Activated T-cell treated with anti-CD3 and anti-CD28 coated beads, Interleukin-2, amount 50 U/mL, for 72 hours (primary cell): Measurements from ENCODE around the gene ZNF804A. TPM values are rescaled to one million over a fixed set of nuclear protein-coding genes. Genes with fewer than 3 reads are reported as not detected.

Experiments
- ATAC-seq, 2 donors: fragments of 150-1000 bp; cut with Tn5 transposase; replicated peaks in 1 of 2; 2 replicates each; pipeline ENCODE4 v1.10.0; 2021; ENCODE audit warnings: moderate library complexity in 2 of 2, mild to moderate bottlenecking in 1 of 2
- DNase-seq, 2 donors: peaks; one replicate each; pipeline ENCODE4 v3.0.0; 2021 to 2022; ENCODE audit warnings: mixed read lengths in 1 of 2
- H3K27ac Mint-ChIP-seq: one replicate; pipeline ENCODE4 v1.8.0; 2022; ENCODE audit warnings: mild to moderate bottlenecking, moderate library complexity, mixed read lengths
- H3K27me3 Mint-ChIP-seq: one replicate; pipeline ENCODE4 v1.8.0; 2022; ENCODE audit warnings: low read depth, mixed read lengths
- H3K36me3 Mint-ChIP-seq, 2 donors: one replicate each; pipeline ENCODE4 v1.8.0; 2022; ENCODE audit warnings: mixed read lengths in 2 of 2, mild to moderate bottlenecking in 1 of 2; ENCODE audit not compliant: insufficient read depth in 2 of 2
- H3K4me1 Mint-ChIP-seq: one replicate; pipeline ENCODE4 v1.8.0; 2022; ENCODE audit warnings: low read depth, mixed read lengths
- H3K4me3 Mint-ChIP-seq, 2 donors: one replicate each; pipeline ENCODE4 v1.8.0; 2022; ENCODE audit warnings: mild to moderate bottlenecking in 2 of 2, mixed read lengths in 2 of 2, moderate library complexity in 2 of 2
- H3K9me3 Mint-ChIP-seq, 2 donors: one replicate each; pipeline ENCODE4 v1.8.0; 2022; ENCODE audit warnings: mixed read lengths in 2 of 2
- total RNA-seq, 2 donors: library from RNA; stranded (reverse); gene quantifications; one replicate each; pipeline ENCODE4 v1.2.3, GENCODE V29; 2022

ZNF804A gene
- total RNA-seq, 2 donors from 2014 or later, result not detected

DNA sequence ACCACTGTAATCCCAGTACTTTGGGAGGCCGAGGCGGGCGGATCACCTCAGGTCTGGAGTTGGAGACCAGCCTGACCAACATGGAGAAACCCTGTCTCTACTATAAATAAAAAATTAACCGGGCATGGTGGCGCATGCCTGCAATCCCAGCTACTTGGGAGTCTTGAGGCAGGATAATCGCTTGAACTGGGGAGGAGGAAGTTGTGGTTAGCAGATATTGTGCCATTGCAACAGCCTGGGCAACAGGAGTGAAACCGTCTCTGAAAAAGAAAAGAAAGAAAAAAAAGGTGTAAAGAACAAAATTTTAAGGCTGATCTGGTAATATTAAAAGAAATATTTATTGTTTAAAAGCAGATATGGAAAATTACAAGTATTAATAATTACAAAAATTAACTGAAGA lies 29.7 kb downstream of the ZNF804A start:
- H3K4me3 Mint-ChIP-seq, result no peak overlapping the region
- H3K27ac Mint-ChIP-seq, result no peak overlapping the region
- ATAC-seq (no peak), DNase-seq (no peak)
- no peaks in the 10 kb centered on the region for H3K4me1 Mint-ChIP-seq
- no peaks in the 10 kb centered on the region for H3K27me3 Mint-ChIP-seq
- H3K9me3 Mint-ChIP-seq, result no peaks in the 10 kb centered on the region
- H3K36me3 Mint-ChIP-seq, result no peaks in the 10 kb centered on the region

DNA sequence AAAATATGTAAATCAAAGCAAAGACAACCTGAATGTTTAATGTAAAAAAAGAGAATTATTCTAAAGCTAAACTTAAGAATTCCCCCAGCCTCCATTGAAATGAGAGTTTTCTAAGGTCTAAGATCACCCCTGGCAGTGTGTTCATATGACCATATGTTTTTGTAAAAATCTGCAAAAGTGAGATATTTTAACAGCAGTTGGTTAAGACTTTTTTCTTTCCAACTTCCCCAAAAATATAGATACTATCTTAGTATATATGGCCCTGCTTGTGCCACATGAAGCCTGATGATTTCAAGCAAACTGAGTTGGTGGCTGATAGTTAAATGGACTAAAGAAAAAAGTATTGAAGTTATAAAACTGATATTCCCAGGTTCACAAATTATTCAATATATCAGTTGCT lies 35.4 kb downstream of the ZNF804A start:
- DNase-seq, result no peak
- H3K4me1 Mint-ChIP-seq, result no peaks in the 10 kb centered on the region
- H3K27me3 Mint-ChIP-seq, result no peaks in the 10 kb centered on the region
- H3K4me3 Mint-ChIP-seq, result no peak overlapping the region
- H3K9me3 Mint-ChIP-seq, result peaks cover 0 to 4% of the 10 kb centered on the region in 2 donors
- no peak for ATAC-seq
- H3K27ac Mint-ChIP-seq, result no peak overlapping the region
- H3K36me3 Mint-ChIP-seq, result no peaks in the 10 kb centered on the region

DNA sequence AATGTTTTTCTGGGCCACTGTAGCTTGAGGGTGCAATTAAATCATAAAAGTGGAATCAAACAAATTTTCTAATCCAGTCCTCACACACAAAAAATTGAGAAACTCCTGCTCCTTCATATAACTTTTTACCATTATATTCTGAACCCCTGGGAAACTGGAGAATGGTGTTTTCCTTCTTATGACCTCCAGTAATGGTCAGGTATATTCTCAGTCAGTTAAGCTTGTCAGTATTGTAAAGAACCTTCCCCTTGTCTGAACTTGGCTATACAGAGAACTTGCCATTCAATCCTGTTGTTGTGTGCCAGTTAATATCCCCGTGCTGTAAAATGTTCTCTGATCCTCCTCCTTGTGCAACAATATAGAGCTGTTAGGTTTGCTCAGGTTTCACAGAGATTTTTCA lies 39.5 kb downstream of the ZNF804A start:
- H3K36me3 Mint-ChIP-seq, result no peaks in the 10 kb centered on the region
- no peaks in the 10 kb centered on the region for H3K27me3 Mint-ChIP-seq
- no peak overlapping the region for H3K27ac Mint-ChIP-seq
- H3K4me3 Mint-ChIP-seq, result no peak overlapping the region
- ATAC-seq, result no peak
- no peaks in the 10 kb centered on the region for H3K4me1 Mint-ChIP-seq
- H3K9me3 Mint-ChIP-seq, result peaks cover 0 to 4% of the 10 kb centered on the region in 2 donors
- no peak for DNase-seq

DNA sequence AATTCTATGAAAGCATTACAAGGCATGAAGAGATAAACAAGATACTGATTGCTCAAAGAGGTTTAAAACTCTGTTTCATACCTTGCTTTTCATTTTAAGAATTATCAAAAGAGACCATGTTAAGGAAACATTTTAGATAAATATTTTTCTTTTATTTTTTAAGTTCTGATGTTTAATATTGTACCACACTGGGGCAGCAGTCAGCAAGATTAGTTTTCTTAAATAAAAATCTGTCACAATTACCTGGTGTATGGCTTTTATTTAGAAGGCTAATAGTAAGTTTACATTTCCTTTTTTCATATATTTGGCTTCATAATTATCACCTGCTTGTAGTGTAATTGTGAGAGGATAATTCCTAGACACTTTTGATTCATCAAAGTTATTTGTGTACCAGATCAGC lies 46.4 kb downstream of the ZNF804A start:
- H3K27me3 Mint-ChIP-seq, result no peaks in the 10 kb centered on the region
- DNase-seq, result no peak
- no peaks in the 10 kb centered on the region for H3K36me3 Mint-ChIP-seq
- no peak overlapping the region for H3K27ac Mint-ChIP-seq
- H3K9me3 Mint-ChIP-seq, result peaks cover 2 to 3% of the 10 kb centered on the region in 2 donors
- H3K4me1 Mint-ChIP-seq, result no peaks in the 10 kb centered on the region
- no peak overlapping the region for H3K4me3 Mint-ChIP-seq
- no peak for ATAC-seq

DNA sequence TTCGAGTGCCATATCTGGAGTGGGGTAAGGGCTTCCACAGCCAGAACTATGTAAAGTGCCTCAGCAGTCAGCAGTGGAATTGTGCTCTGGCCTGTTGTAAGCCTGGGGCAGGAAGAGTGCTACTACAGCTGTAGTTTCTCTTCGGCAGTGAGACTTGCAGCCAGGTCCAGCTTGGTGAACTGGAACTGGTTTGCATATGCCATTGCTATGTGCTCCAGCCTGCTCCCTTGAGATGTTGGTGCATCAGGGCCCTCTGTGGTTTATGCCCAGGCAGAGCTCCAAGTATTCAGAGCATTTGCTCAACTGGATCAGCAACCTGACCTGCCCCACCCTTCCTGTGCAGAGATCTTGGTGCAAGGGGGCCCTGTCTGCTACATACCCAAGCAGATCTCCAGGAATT lies 47.8 kb downstream of the ZNF804A start:
- no peak for DNase-seq
- Mint-ChIP-seq H3K27ac (no peak overlapping the region), H3K36me3 (no peaks in the 10 kb centered on the region), H3K4me1 (no peaks in the 10 kb centered on the region), H3K9me3 (peaks cover 2 to 3% of the 10 kb centered on the region in 2 donors), H3K4me3 (no peak overlapping the region), H3K27me3 (no peaks in the 10 kb centered on the region)
- no peak for ATAC-seq

DNA sequence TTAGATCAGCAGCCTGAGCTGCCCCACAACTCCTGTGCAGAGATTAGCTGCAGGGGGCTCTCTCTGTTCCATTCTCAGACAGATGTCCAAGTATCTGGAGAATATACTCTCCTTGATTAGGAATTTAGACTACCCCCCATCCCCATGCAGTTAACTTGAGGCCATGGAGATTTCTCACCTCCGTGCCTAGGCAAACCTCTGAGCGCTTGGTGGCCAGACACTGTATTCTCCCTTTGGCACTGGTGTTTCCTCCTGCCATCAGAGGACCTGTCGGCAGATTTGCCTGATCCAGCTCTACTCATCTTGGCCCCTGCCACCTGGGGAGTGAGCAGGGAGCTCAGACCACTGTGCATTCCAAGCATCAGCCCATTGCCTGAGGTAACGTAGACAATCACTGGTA lies 48.3 kb downstream of the ZNF804A start:
- H3K4me3 Mint-ChIP-seq, result no peak overlapping the region

DNA sequence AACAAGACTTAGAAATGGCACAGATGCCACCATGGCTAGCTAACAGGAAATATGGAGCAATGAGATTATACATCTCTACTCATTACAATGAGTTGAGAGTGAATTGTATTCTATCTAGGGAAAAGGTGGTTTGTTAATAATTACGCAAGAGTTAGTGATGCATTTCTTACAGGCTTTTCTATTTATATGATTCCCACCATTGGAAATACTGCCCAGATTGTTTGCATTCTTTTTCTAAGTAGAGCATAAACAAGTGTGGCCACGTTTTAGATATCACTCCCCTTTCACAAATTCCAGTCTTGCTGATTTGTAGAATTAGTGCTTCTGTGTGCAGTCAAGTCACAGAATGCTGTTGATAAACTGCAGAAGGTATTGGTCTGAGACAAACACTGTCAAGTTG lies 56.6 kb downstream of the ZNF804A start:
- no peaks in the 10 kb centered on the region for H3K36me3 Mint-ChIP-seq
- no peaks in the 10 kb centered on the region for H3K4me1 Mint-ChIP-seq
- no peaks in the 10 kb centered on the region for H3K27me3 Mint-ChIP-seq
- H3K4me3 Mint-ChIP-seq, result no peak overlapping the region
- no peak overlapping the region for H3K27ac Mint-ChIP-seq
- no peak for DNase-seq
- ATAC-seq, result no peak
- H3K9me3 Mint-ChIP-seq, result peaks cover 6 to 11% of the 10 kb centered on the region in 2 donors

More for the DNA sequence above, 48.3 kb downstream of the ZNF804A start:
- Mint-ChIP-seq H3K9me3 (peaks cover 2 to 3% of the 10 kb centered on the region in 2 donors), H3K27me3 (no peaks in the 10 kb centered on the region), H3K36me3 (no peaks in the 10 kb centered on the region), H3K4me1 (no peaks in the 10 kb centered on the region), H3K27ac (no peak overlapping the region)
- ATAC-seq (no peak), DNase-seq (no peak)

DNA sequence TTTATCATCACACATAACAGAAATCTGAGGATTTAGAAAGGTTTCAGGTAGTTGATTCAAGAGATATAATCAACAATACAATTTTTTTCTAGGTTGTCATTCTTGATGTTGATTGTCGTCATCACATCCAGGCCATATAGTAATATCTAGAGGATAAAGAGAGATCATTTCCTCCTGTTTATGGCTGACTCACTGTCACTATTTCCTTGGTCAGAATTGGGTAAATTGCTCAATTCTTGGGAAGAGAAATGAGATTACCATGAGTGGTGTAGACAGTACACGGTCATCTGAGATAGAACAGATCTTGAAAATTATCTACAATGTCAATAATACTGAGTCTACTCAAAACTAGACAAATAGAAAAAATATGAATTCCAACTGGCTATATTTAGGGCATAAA lies 78.8 kb downstream of the ZNF804A start:
- ATAC-seq, result no peak
- Mint-ChIP-seq H3K36me3 (no peaks in the 10 kb centered on the region), H3K4me3 (no peak overlapping the region), H3K27me3 (no peaks in the 10 kb centered on the region), H3K27ac (no peak overlapping the region), H3K4me1 (no peaks in the 10 kb centered on the region), H3K9me3 (peaks cover 3 to 6% of the 10 kb centered on the region in 2 donors)
- no peak for DNase-seq

DNA sequence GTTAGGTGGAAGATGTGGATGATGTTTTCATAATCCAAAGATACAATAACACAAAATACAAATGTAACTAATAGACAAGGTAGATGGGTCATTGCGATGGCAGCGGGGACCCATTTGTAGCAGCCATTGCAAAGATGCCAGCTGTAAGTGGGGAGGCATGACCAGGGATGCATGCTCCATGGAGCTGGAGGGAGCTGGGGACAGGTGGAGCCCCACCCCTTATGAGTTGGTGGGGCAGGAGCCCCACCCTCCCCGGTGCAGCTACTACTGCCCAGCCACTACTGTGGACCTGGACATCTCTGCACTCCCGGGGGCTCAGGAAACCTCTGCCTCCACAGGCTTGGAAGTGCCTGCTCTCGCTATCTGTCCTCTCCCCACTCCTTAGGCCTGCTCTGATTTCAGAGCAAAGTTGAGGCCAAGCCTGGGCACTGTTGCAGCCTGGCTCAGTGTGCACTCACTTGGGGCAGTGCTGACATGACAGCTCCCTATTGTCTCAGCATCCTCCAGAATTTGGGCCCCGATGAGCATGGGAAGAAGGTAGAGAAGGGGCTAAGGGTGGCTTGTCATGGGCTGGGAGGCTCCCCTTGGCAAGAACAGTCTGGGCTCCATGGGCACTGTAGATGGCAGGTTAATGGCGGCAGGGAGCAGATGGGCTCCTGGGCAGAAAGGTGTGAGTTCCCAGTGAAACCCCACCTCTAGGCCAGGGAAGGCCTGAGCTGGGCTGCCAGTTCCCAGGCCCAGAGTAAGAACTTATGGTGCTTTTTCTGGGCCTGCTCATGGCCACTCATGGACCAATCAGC lies 81.1 kb downstream of the ZNF804A start:
- Mint-ChIP-seq H3K9me3 (peaks cover 3 to 6% of the 10 kb centered on the region in 2 donors), H3K4me1 (no peaks in the 10 kb centered on the region), H3K4me3 (no peak overlapping the region), H3K36me3 (no peaks in the 10 kb centered on the region), H3K27me3 (no peaks in the 10 kb centered on the region), H3K27ac (no peak overlapping the region)
- ATAC-seq, result no peak
- DNase-seq, result no peak

DNA sequence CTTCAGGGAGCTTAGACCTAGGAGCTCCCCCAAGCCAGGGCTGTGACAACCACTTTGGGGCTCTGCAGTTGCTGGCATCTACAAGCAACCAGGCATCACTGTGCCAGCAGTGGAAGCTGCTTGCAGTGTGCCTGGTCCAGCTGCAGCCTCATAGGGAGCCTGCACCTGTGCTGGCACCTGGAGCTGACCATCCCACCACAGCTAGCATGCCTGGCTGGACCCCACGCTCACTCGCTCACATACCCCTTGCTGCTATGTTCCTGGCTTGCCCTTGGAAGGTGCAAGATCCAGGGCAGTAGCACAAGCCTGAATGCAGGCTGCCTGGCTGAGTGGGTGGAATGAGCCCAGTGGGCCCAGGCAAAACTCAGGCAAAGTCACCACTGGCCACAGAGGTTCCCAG lies 82.5 kb downstream of the ZNF804A start:
- ATAC-seq (no peak), DNase-seq (no peak)
- H3K27me3 Mint-ChIP-seq, result no peaks in the 10 kb centered on the region
- H3K27ac Mint-ChIP-seq, result no peak overlapping the region
- H3K4me1 Mint-ChIP-seq, result no peaks in the 10 kb centered on the region
- no peaks in the 10 kb centered on the region for H3K36me3 Mint-ChIP-seq
- no peak overlapping the region for H3K4me3 Mint-ChIP-seq
- H3K9me3 Mint-ChIP-seq, result peaks cover 3 to 8% of the 10 kb centered on the region in 2 donors

DNA sequence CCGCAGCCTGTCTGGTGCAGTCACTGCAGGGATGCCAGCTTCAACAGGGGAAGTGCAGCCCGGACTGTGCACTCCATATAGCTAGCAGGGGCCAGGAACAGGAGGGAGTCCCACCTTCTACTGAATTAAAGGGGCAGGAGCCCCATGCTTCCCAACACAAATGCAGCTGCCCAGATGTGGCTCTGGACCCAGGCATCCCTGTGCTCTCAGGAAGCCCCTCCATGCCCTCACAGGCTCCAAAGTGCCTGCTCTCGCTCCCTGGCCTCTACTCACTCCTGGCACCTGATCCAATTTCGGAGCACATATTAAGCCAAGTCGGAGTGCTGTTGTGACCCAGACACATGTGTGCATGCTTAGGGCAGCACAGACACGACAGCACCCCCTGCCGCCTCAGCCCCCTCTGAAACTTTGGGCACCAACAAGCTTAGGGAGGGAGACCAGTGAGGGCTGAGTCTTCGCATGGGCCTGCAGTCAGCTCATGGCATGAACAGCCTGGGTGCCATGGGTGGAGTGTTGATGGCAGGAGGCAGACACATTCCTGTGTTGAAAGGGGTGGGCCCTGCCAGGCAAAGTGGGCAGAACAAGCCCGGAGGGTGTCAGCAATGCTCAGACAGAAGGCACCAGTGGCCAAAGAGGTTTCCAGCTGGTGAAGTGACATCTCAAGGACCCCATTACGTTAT lies 83.5 kb downstream of the ZNF804A start:
- no peaks in the 10 kb centered on the region for H3K27me3 Mint-ChIP-seq
- H3K9me3 Mint-ChIP-seq, result peaks cover 3 to 8% of the 10 kb centered on the region in 2 donors
- no peak overlapping the region for H3K27ac Mint-ChIP-seq
- H3K36me3 Mint-ChIP-seq, result no peaks in the 10 kb centered on the region
- DNase-seq (no peak), ATAC-seq (no peak)
- no peaks in the 10 kb centered on the region for H3K4me1 Mint-ChIP-seq
- H3K4me3 Mint-ChIP-seq, result no peak overlapping the region

DNA sequence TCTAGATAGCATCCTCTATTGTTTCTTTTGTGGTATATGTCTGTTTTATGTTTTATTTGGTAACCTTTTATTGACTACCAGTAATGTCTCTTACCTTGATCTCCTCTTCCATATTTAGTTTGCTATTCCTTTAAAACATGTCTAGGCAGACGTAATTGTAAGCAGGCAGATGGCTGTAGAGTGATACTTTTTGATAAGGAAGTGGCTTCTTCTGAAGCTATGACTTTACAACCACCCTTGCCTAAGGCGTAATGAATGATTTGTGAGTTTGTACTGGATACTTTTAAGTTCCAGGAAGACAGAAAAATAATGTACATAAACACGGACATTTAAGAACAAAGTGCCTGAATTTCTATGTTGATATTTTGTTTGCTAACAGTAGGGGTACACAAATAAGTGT lies 85.6 kb downstream of the ZNF804A start:
- Mint-ChIP-seq H3K27me3 (no peaks in the 10 kb centered on the region), H3K9me3 (peaks cover 4 to 5% of the 10 kb centered on the region in 2 donors), H3K4me3 (no peak overlapping the region), H3K4me1 (no peaks in the 10 kb centered on the region), H3K36me3 (no peaks in the 10 kb centered on the region), H3K27ac (no peak overlapping the region)
- ATAC-seq, result no peak
- DNase-seq, result no peak

DNA sequence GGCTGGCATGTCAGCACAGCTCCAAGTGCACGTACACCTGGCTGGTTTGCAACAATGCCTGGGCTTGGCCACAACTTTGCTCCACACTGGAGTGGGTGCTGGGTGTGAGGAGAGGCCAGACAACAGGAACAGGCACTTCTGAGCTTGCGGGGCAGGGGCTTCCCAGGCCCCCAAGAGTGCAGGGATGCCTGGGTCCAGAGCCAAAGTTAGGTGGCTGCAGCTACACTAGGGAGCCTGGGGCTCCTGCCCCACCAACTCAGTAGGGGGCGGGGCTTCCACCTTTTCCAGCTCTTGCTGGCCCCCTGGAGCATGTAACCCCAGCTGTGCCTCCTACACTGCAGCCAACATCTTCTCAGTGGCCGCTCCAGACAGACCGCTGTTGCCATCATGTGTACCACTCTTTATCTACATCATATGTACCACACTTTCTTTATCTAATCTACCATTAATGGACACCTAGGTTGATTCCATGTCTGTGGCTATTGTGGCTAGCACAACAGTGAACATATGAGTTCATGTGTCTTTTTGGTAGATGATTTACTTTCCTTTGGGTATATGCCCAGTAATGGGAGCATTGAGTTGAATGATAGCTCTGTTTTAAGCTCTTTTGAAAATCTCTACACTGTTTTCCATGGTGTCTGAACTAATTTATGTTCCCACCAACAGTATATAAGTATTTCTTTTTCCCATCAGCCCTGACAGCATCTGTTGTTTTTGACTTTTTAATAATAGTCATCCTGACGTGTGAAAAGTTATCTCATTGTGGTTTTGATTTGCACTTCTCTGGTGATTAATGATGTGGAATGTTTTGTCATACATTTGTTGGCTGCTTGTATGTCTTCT lies 87.9 kb downstream of the ZNF804A start:
- Mint-ChIP-seq H3K27ac (no peak overlapping the region), H3K9me3 (peaks cover 2 to 5% of the 10 kb centered on the region in 2 donors), H3K36me3 (no peaks in the 10 kb centered on the region), H3K4me1 (no peaks in the 10 kb centered on the region), H3K27me3 (no peaks in the 10 kb centered on the region), H3K4me3 (no peak overlapping the region)
- DNase-seq (no peak), ATAC-seq (no peak)
